HUES6 (cell line): ENCODE results near the gene HERC2.

ENCODE experiments used
- H3K27ac ChIP-seq: 2 replicates; pipeline ENCODE4 v1.7.0; 2013; ENCODE audit warnings: low read depth, mild to moderate bottlenecking, low read length, inconsistent platforms
- H3K27me3 ChIP-seq: 2 replicates; pipeline ENCODE4 v1.6.1; 2013; ENCODE audit warnings: low read length; ENCODE audit not compliant: control insufficient read depth, insufficient read depth
- H3K36me3 ChIP-seq: 2 replicates; pipeline ENCODE4 v1.6.1; 2013; ENCODE audit warnings: low read length; ENCODE audit not compliant: control insufficient read depth, insufficient read depth
- H3K4me1 ChIP-seq: 2 replicates; pipeline ENCODE4 v1.6.1; 2013; ENCODE audit warnings: low read length; ENCODE audit not compliant: control insufficient read depth, insufficient read depth
- H3K4me3 ChIP-seq: 2 replicates; pipeline ENCODE4 v1.5.1; 2013; ENCODE audit warnings: low read depth, low read length
- H3K9ac ChIP-seq: one replicate; pipeline ENCODE4 v1.6.1; 2013; ENCODE audit warnings: mild to moderate bottlenecking, low read length
- H3K9me3 ChIP-seq: 2 replicates; pipeline ENCODE4 v1.6.1; 2013; ENCODE audit warnings: low read depth, low read length; ENCODE audit not compliant: control insufficient read depth, insufficient read depth

HERC2 gene

GRCh38 chr15:28068930-28069329 is 253.0 kb downstream of the HERC2 start:
- Histone ChIP-seq H3K9ac (no peak overlapping the region), H3K27me3 (no peaks in the 10 kb centered on the region), H3K36me3 (no peaks in the 10 kb centered on the region), H3K27ac (no peak overlapping the region), H3K4me3 (no peak overlapping the region), H3K9me3 (peaks cover 13% of the 10 kb centered on the region), H3K4me1 (no peaks in the 10 kb centered on the region)

GRCh38 chr15:28066231-28066630 is 255.7 kb downstream of the HERC2 start:
- H3K9ac ChIP-seq: no peak overlapping the region

More at GRCh38 chr15:28066231-28066630, 255.7 kb downstream of the HERC2 start:
- no peaks in the 10 kb centered on the region for H3K4me1 ChIP-seq
- 0 out of 2 replicates have a peak, but pooled peaks cover 9% of the 10 kb centered on the region for H3K9me3 ChIP-seq
- no peaks in the 10 kb centered on the region for H3K27me3 ChIP-seq
- H3K36me3 ChIP-seq: no peaks in the 10 kb centered on the region
- no peak overlapping the region for H3K4me3 ChIP-seq
- H3K27ac ChIP-seq: no peak overlapping the region
